WTC11 (cell line): ENCODE data around the gene ARHGAP15.

Source experiments
- ATF2 ChIP-seq: sonication (generic); formaldehyde crosslinking; IDR thresholded peaks from 2 replicates; pipeline ENCODE4 v1.8.1; 2022; ENCODE audit warnings: low read depth, missing genetic modification reagents, borderline replicate concordance
- CREB1 ChIP-seq: sonication (generic); formaldehyde crosslinking; IDR thresholded peaks from 2 replicates; pipeline ENCODE4 v1.8.0; 2023; ENCODE audit warnings: mild to moderate bottlenecking, missing genetic modification reagents
- CREM ChIP-seq: sonication (generic); formaldehyde crosslinking; IDR thresholded peaks from 2 replicates; pipeline ENCODE4 v1.8.1; 2022; ENCODE audit warnings: mild to moderate bottlenecking, missing genetic modification reagents, moderate library complexity
- MAX ChIP-seq: sonication (generic); formaldehyde crosslinking; IDR thresholded peaks from 2 replicates; pipeline ENCODE4 v1.8.0; 2022; ENCODE audit warnings: mild to moderate bottlenecking, missing genetic modification reagents
- NR2C2 ChIP-seq: sonication (generic); formaldehyde crosslinking; IDR thresholded peaks from 2 replicates; pipeline ENCODE4 v1.8.0; 2022; ENCODE audit warnings: mild to moderate bottlenecking, missing genetic modification reagents
- TF ChIP-seq, protein P1 (sequence below): sonication (generic); formaldehyde crosslinking; IDR thresholded peaks from 2 replicates; pipeline ENCODE4 v1.8.1; 2022; ENCODE audit warnings: mild to moderate bottlenecking, missing genetic modification reagents, moderate library complexity, borderline replicate concordance
- TF ChIP-seq, protein P2 (sequence below): fragments of 200-600 bp; IDR thresholded peaks from 2 replicates; pipeline ENCODE4 v1.8.0; 2022; ENCODE audit warnings: antibody characterized with exemption
- TF ChIP-seq, protein P3 (sequence below): sonication (generic); formaldehyde crosslinking; IDR thresholded peaks from 2 replicates; pipeline ENCODE4 v1.8.0; 2023; ENCODE audit warnings: mild to moderate bottlenecking, missing genetic modification reagents
- TF ChIP-seq, protein P4 (sequence below): sonication (generic); formaldehyde crosslinking; IDR thresholded peaks from 2 replicates; pipeline ENCODE4 v1.8.1; 2023; ENCODE audit warnings: mild to moderate bottlenecking, missing genetic modification reagents, moderate library complexity
- TF ChIP-seq, protein P5 (sequence below): fragments of 250-450 bp; sonication (Bioruptor Pico); IDR thresholded peaks from 2 replicates; pipeline ENCODE4 v1.9.0; 2021; ENCODE audit warnings: mild to moderate bottlenecking
- TF ChIP-seq, protein P6 (sequence below): sonication (generic); formaldehyde crosslinking; IDR thresholded peaks from 2 replicates; pipeline ENCODE4 v1.8.0; 2023; ENCODE audit warnings: missing genetic modification reagents

- TF ChIP-seq, protein P1, sequence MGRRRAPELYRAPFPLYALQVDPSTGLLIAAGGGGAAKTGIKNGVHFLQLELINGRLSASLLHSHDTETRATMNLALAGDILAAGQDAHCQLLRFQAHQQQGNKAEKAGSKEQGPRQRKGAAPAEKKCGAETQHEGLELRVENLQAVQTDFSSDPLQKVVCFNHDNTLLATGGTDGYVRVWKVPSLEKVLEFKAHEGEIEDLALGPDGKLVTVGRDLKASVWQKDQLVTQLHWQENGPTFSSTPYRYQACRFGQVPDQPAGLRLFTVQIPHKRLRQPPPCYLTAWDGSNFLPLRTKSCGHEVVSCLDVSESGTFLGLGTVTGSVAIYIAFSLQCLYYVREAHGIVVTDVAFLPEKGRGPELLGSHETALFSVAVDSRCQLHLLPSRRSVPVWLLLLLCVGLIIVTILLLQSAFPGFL (CRISPR knock-in tag): no peak
- TF ChIP-seq CREB1 (CRISPR knock-in tag): no peak
- TF ChIP-seq ATF2 (CRISPR knock-in tag): no peak
- TF ChIP-seq, protein P2, sequence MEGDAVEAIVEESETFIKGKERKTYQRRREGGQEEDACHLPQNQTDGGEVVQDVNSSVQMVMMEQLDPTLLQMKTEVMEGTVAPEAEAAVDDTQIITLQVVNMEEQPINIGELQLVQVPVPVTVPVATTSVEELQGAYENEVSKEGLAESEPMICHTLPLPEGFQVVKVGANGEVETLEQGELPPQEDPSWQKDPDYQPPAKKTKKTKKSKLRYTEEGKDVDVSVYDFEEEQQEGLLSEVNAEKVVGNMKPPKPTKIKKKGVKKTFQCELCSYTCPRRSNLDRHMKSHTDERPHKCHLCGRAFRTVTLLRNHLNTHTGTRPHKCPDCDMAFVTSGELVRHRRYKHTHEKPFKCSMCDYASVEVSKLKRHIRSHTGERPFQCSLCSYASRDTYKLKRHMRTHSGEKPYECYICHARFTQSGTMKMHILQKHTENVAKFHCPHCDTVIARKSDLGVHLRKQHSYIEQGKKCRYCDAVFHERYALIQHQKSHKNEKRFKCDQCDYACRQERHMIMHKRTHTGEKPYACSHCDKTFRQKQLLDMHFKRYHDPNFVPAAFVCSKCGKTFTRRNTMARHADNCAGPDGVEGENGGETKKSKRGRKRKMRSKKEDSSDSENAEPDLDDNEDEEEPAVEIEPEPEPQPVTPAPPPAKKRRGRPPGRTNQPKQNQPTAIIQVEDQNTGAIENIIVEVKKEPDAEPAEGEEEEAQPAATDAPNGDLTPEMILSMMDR: no peak
- TF ChIP-seq NR2C2 (CRISPR knock-in tag): no peak
- TF ChIP-seq, protein P3, sequence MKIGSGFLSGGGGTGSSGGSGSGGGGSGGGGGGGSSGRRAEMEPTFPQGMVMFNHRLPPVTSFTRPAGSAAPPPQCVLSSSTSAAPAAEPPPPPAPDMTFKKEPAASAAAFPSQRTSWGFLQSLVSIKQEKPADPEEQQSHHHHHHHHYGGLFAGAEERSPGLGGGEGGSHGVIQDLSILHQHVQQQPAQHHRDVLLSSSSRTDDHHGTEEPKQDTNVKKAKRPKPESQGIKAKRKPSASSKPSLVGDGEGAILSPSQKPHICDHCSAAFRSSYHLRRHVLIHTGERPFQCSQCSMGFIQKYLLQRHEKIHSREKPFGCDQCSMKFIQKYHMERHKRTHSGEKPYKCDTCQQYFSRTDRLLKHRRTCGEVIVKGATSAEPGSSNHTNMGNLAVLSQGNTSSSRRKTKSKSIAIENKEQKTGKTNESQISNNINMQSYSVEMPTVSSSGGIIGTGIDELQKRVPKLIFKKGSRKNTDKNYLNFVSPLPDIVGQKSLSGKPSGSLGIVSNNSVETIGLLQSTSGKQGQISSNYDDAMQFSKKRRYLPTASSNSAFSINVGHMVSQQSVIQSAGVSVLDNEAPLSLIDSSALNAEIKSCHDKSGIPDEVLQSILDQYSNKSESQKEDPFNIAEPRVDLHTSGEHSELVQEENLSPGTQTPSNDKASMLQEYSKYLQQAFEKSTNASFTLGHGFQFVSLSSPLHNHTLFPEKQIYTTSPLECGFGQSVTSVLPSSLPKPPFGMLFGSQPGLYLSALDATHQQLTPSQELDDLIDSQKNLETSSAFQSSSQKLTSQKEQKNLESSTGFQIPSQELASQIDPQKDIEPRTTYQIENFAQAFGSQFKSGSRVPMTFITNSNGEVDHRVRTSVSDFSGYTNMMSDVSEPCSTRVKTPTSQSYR (CRISPR knock-in tag): no peak
- TF ChIP-seq, protein P4, sequence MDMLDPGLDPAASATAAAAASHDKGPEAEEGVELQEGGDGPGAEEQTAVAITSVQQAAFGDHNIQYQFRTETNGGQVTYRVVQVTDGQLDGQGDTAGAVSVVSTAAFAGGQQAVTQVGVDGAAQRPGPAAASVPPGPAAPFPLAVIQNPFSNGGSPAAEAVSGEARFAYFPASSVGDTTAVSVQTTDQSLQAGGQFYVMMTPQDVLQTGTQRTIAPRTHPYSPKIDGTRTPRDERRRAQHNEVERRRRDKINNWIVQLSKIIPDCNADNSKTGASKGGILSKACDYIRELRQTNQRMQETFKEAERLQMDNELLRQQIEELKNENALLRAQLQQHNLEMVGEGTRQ (CRISPR knock-in tag): no peak
- TF ChIP-seq, protein P5, sequence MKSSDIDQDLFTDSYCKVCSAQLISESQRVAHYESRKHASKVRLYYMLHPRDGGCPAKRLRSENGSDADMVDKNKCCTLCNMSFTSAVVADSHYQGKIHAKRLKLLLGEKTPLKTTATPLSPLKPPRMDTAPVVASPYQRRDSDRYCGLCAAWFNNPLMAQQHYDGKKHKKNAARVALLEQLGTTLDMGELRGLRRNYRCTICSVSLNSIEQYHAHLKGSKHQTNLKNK: no peak
- TF ChIP-seq, protein P6, sequence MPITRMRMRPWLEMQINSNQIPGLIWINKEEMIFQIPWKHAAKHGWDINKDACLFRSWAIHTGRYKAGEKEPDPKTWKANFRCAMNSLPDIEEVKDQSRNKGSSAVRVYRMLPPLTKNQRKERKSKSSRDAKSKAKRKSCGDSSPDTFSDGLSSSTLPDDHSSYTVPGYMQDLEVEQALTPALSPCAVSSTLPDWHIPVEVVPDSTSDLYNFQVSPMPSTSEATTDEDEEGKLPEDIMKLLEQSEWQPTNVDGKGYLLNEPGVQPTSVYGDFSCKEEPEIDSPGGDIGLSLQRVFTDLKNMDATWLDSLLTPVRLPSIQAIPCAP: no peak
- no peak for TF ChIP-seq MAX
- TF ChIP-seq CREM (CRISPR knock-in tag): no peak
Measured at GRCh38 chr2:143725400-143725799, 596.2 kb downstream of the ARHGAP15 start.
